HG03571 (cell line): ENCODE data around the gene NOTCH1.

ENCODE experiments used
- ATAC-seq: cut with Tn5 transposase; IDR thresholded peaks from one replicate; pipeline ENCODE4 v1.9.1; 2021; ENCODE audit not compliant: unreplicated experiment

The NOTCH1 gene

GRCh38 chr9:136532799-136533774 is 12.8 kb downstream of the NOTCH1 start:
- ATAC-seq: no peak

- ATAC-seq: no peak
Measured at GRCh38 chr9:136531904-136532798, 13.7 kb downstream of the NOTCH1 start.

- no peak for ATAC-seq
Measured at GRCh38 chr9:136531186-136531903, 14.5 kb downstream of the NOTCH1 start.

GRCh38 chr9:136530461-136531089 is 15.3 kb downstream of the NOTCH1 start:
- no peak for ATAC-seq

- ATAC-seq: no peak
Measured at GRCh38 chr9:136529516-136530460, 16.1 kb downstream of the NOTCH1 start.

- no peak for ATAC-seq
Measured at GRCh38 chr9:136528716-136529341, 17.0 kb downstream of the NOTCH1 start.

GRCh38 chr9:136527721-136528710 is 17.8 kb downstream of the NOTCH1 start:
- no peak for ATAC-seq

- ATAC-seq: no peak
Measured at GRCh38 chr9:136527131-136527530, 18.7 kb downstream of the NOTCH1 start.

- ATAC-seq: no peak
Measured at GRCh38 chr9:136526625-136527066, 19.2 kb downstream of the NOTCH1 start.

- no peak for ATAC-seq
Measured at GRCh38 chr9:136525841-136526499, 19.9 kb downstream of the NOTCH1 start.

- ATAC-seq: no peak
Measured at GRCh38 chr9:136525207-136525606, 20.6 kb downstream of the NOTCH1 start.

- no peak for ATAC-seq
Measured at GRCh38 chr9:136522314-136523237, 23.3 kb downstream of the NOTCH1 start.

GRCh38 chr9:136521537-136521936 is 24.3 kb downstream of the NOTCH1 start:
- ATAC-seq: no peak

GRCh38 chr9:136520053-136520540 is 25.8 kb downstream of the NOTCH1 start:
- no peak for ATAC-seq

GRCh38 chr9:136519263-136520052 is 26.4 kb downstream of the NOTCH1 start:
- no peak for ATAC-seq
